GM12878 (cell line): ENCODE measurements around the gene TRABD2A.

Experiments
- ETV6 ChIP-seq, 2 experiments: fragments of 450-650 bp in 1 of 2; IDR thresholded peaks in 1 of 2; conservative IDR thresholded peaks in 1 of 2; 2 replicates each; pipeline ENCODE4 v1.6.1; 2014; ENCODE audit warnings: antibody characterized with exemption in 1 of 2, borderline replicate concordance in 1 of 2, low read depth in 1 of 2, mild to moderate bottlenecking in 1 of 2, moderate library complexity in 1 of 2
- EZH2 ChIP-seq: IDR thresholded peaks from 2 replicates; pipeline ENCODE4 v1.6.1; 2012; ENCODE audit warnings: low read depth, mild to moderate bottlenecking, control low read depth, inconsistent platforms, low read length, borderline replicate concordance; ENCODE audit not compliant: control insufficient read depth
- RAD21 ChIP-seq: IDR thresholded peaks from 2 replicates; pipeline ENCODE4 v1.6.1; 2011; ENCODE audit warnings: mild to moderate bottlenecking, low read depth, low read length, moderate library complexity; ENCODE audit not compliant: insufficient read depth
- RFX5 ChIP-seq: IDR thresholded peaks from 2 replicates; pipeline ENCODE4 v1.6.1; 2011; ENCODE audit warnings: low read depth, low read length, improper control_type of control experiment
- SMC3 ChIP-seq: IDR thresholded peaks from 2 replicates; pipeline ENCODE4 v1.6.1; 2011; ENCODE audit warnings: low read length, improper control_type of control experiment, borderline replicate concordance
- SUZ12 ChIP-seq: fragments of 200-600 bp; sonication (generic); IDR thresholded peaks from one replicate; pipeline ENCODE4 v1.6.1; 2018; ENCODE audit warnings: antibody characterized with exemption, mild to moderate bottlenecking; ENCODE audit not compliant: unreplicated experiment
- TF ChIP-seq, protein P1 (sequence below): fragments of 450-650 bp; IDR thresholded peaks from 2 replicates; pipeline ENCODE4 v1.6.1; 2018; ENCODE audit warnings: mild to moderate bottlenecking, low read depth, moderate library complexity; ENCODE audit not compliant: partially characterized antibody
- TF ChIP-seq, protein P2 (sequence below), 3 experiments: IDR thresholded peaks in 2 of 3; conservative IDR thresholded peaks in 1 of 3; 2 replicates each; pipeline ENCODE4 v1.5.1; 2011; ENCODE audit warnings: low read depth in 3 of 3, low read length in 3 of 3, mild to moderate bottlenecking in 3 of 3, control low read depth in 2 of 3, moderate library complexity in 2 of 3, inconsistent platforms in 1 of 3, mixed read lengths in 1 of 3; ENCODE audit not compliant: control insufficient read depth in 2 of 3, insufficient read depth in 1 of 3; ENCODE audit errors: extremely low read depth in 1 of 3

DNA sequence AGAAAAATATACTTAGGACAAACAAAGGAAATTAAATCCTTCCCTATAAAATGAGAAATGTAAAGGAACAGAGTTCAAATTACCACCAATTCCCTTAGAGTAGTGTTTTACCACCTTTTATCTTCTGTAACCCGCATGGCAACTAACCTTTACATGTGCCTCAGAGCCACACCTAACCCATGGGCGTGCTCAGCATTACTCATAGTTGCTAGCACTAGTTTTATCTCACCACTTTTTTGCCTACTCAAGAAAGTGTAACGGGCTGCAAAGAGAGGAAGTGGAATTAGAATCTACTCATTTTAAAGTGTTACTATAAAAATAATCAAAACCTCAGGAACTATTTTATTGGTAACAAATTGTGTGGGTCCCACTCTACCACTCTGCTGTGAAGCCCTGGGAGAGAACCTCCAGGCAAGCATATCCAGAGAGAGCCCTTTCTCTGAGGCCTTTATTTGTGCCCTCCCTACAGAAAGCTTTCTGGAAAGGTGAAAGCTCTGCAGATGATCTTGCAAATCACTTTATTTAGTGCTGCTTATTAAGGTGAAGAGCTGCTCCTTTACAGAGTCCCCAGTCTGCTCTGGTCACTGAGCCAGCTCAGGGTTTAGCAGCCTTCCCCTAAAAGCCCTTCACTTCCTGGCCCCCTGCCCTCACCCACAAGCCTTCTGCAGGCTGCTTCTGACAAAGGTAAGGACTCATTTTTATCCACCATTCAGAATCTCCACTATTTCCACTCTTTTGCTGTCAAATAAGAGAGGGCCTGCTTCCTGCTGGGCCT is 98.8 kb downstream of the TRABD2A start:
- no peak for TF ChIP-seq EZH2
- TF ChIP-seq, protein P1, sequence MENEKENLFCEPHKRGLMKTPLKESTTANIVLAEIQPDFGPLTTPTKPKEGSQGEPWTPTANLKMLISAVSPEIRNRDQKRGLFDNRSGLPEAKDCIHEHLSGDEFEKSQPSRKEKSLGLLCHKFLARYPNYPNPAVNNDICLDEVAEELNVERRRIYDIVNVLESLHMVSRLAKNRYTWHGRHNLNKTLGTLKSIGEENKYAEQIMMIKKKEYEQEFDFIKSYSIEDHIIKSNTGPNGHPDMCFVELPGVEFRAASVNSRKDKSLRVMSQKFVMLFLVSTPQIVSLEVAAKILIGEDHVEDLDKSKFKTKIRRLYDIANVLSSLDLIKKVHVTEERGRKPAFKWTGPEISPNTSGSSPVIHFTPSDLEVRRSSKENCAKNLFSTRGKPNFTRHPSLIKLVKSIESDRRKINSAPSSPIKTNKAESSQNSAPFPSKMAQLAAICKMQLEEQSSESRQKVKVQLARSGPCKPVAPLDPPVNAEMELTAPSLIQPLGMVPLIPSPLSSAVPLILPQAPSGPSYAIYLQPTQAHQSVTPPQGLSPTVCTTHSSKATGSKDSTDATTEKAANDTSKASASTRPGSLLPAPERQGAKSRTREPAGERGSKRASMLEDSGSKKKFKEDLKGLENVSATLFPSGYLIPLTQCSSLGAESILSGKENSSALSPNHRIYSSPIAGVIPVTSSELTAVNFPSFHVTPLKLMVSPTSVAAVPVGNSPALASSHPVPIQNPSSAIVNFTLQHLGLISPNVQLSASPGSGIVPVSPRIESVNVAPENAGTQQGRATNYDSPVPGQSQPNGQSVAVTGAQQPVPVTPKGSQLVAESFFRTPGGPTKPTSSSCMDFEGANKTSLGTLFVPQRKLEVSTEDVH, result no peak
- no peak for TF ChIP-seq RFX5
- TF ChIP-seq, protein P2, sequence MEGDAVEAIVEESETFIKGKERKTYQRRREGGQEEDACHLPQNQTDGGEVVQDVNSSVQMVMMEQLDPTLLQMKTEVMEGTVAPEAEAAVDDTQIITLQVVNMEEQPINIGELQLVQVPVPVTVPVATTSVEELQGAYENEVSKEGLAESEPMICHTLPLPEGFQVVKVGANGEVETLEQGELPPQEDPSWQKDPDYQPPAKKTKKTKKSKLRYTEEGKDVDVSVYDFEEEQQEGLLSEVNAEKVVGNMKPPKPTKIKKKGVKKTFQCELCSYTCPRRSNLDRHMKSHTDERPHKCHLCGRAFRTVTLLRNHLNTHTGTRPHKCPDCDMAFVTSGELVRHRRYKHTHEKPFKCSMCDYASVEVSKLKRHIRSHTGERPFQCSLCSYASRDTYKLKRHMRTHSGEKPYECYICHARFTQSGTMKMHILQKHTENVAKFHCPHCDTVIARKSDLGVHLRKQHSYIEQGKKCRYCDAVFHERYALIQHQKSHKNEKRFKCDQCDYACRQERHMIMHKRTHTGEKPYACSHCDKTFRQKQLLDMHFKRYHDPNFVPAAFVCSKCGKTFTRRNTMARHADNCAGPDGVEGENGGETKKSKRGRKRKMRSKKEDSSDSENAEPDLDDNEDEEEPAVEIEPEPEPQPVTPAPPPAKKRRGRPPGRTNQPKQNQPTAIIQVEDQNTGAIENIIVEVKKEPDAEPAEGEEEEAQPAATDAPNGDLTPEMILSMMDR (IDR thresholded peaks at IDR 0.05 in 2 of 3, conservative IDR thresholded peaks at IDR 0.05 in 1 of 3; ENCODE audit: control insufficient read depth in 2 of 3, extremely low read depth in 1 of 3, insufficient read depth in 1 of 3, low read depth in 3 of 3, low read length in 3 of 3), result no peak
- TF ChIP-seq RAD21, result no peak
- TF ChIP-seq SMC3, result no peak
- TF ChIP-seq ETV6 (conservative IDR thresholded peaks at IDR 0.05 in 1 of 2, IDR thresholded peaks at IDR 0.05 in 1 of 2; ENCODE audit: borderline replicate concordance in 1 of 2, low read depth in 1 of 2), result no peak
- no peak for TF ChIP-seq SUZ12
